ENCODE data around the gene MRPL10.

Gene MRPL10

GRCh38 chr17:47852113-47852949, 21.0 kb upstream of the MRPL10 start:
- no peak overlapping the region for H3K27ac ChIP-seq (ENCODE audit: extremely low read depth, low read depth, low read length)
- TF ChIP-seq SCRT1 (tag by site-specific recombination; IDR thresholded peaks at IDR 0.05; ENCODE audit: borderline replicate concordance) (no peak), PRDM2 (tag by site-specific recombination; IDR thresholded peaks at IDR 0.05; ENCODE audit: borderline replicate concordance) (no peak), ZNF707 (tag by site-specific recombination; IDR thresholded peaks at IDR 0.05) (no peak), ZNF223 (tag by site-specific recombination; IDR thresholded peaks at IDR 0.05) (no peak), REPIN1 (tag by site-specific recombination; IDR thresholded peaks at IDR 0.05; ENCODE audit: low read depth) (no peak), PRDM6 (tag by site-specific recombination; IDR thresholded peaks at IDR 0.05) (no peak), ZNF48 (tag by site-specific recombination; IDR thresholded peaks at IDR 0.05) (no peak), ZNF350 (tag by site-specific recombination; IDR thresholded peaks at IDR 0.05) (no peak), ZNF10 (tag by site-specific recombination; IDR thresholded peaks at IDR 0.05) (no peak), ATF2 (tag by site-specific recombination; IDR thresholded peaks at IDR 0.05; ENCODE audit: low read depth) (no peak), ZNF24 (tag by site-specific recombination; IDR thresholded peaks at IDR 0.05) (no peak), ZNF704 (tag by site-specific recombination; IDR thresholded peaks at IDR 0.05) (no peak), ZSCAN30 (tag by site-specific recombination; IDR thresholded peaks at IDR 0.05) (no peak), ZFP3 (tag by site-specific recombination; IDR thresholded peaks at IDR 0.05; ENCODE audit: low read depth) (no peak), ZNF138 (tag by site-specific recombination; IDR thresholded peaks at IDR 0.05; ENCODE audit: borderline replicate concordance) (no peak), MZF1 (tag by site-specific recombination; IDR thresholded peaks at IDR 0.05; ENCODE audit: borderline replicate concordance) (no peak), ZBTB8A (tag by site-specific recombination; IDR thresholded peaks at IDR 0.05) (no peak), ZNF626 (tag by site-specific recombination; IDR thresholded peaks at IDR 0.05) (no peak), BCL6B (tag by site-specific recombination; IDR thresholded peaks at IDR 0.05) (no peak), ZNF146 (tag by site-specific recombination; IDR thresholded peaks at IDR 0.05) (no peak)

More at GRCh38 chr17:47852113-47852949, 21.0 kb upstream of the MRPL10 start:
- H3K9me3 ChIP-seq (ENCODE audit: control insufficient read depth, insufficient read depth, low read depth, low read length) = no peaks in the 10 kb centered on the region
- peaks cover 0 to 3% of the 10 kb centered on the region in 2 experiments; a peak in 1 of 3 replicates for H3K36me3 ChIP-seq (ENCODE audit: control insufficient read depth in 2 of 2, insufficient read depth in 1 of 2, low read length in 2 of 2)
- POLR2A ChIA-PET = interaction anchor here (2.3 kb wide), 1 partner anchor 43 kb away, joined by 15 read pairs; the partner anchor contains the start of gene SP2
- H3K4me3 ChIP-seq (ENCODE audit: low read depth, low read length) = no peak overlapping the region
- CTCF ChIA-PET = interaction anchor here (0.6 to 19.4 kb wide), 4 partner anchors 9 to 232 kb away, joined by 3 to 837 read pairs (median 47); partner anchors contain the start of genes SCRN2 and SP2
- H3K4me1 ChIP-seq (ENCODE audit: control insufficient read depth, insufficient read depth, low read length) = peaks cover 4% of the 10 kb centered on the region; the same call in 1 of the 2 replicates

Measured in HEK293 (cell line).